Stomach (tissue), 9 donors: Measurements from ENCODE around the gene HCFC1R1. TPM values are rescaled to one million over a fixed set of nuclear protein-coding genes. Genes with fewer than 3 reads are reported as not detected.
A peak's percentile ranks its signal among the peaks of the same experiment; 100 is the strongest.

Experiments used
- DNase-seq, 2 donors: peaks; one replicate each; pipeline versions ENCODE4 v3.0.0 to v3.0.0-alpha.2; 2013 to 2019
- H3K27ac ChIP-seq, 5 donors: fragments of 200-600 bp in 4 of 5; sonication (generic) in 4 of 5; one replicate each; pipeline ENCODE4 v1.5.1; 2013 to 2019; ENCODE audit warnings: mild to moderate bottlenecking in 1 of 5, moderate library complexity in 1 of 5
- H3K27me3 ChIP-seq, 3 donors: fragments of 200-600 bp; sonication (generic); one replicate each; pipeline ENCODE4 v1.5.1; 2017 to 2019; ENCODE audit warnings: mixed run types in 1 of 3
- H3K36me3 ChIP-seq, 4 donors: fragments of 200-600 bp; sonication (generic); 1 replicate in 3 of 4; 2 replicates in 1 of 4; pipeline ENCODE4 v1.5.1; 2016 to 2019
- H3K4me1 ChIP-seq, 4 donors: fragments of 200-600 bp; sonication (generic); one replicate each; pipeline ENCODE4 v1.5.1; 2016 to 2019
- H3K4me3 ChIP-seq, 4 donors: fragments of 200-600 bp; sonication (generic) in 3 of 4; one replicate each; pipeline ENCODE4 v1.5.1; 2016 to 2019; ENCODE audit warnings: mild to moderate bottlenecking in 1 of 4
- H3K9me3 ChIP-seq, 4 donors: fragments of 200-600 bp; sonication (generic); one replicate each; pipeline ENCODE4 v1.5.1; 2016 to 2019
- CTCF ChIP-seq, 7 experiments: fragments of 450-650 bp in 4 of 7; fragments of 200-600 bp in 3 of 7; sonication (generic) in 3 of 7; IDR thresholded peaks; one replicate each; pipeline ENCODE4 v1.5.1; 2016 to 2019; ENCODE audit warnings: antibody characterized with exemption in 7 of 7, control low read depth in 2 of 7, mild to moderate bottlenecking in 1 of 7
- EP300 ChIP-seq: sonication (generic); formaldehyde crosslinking; IDR thresholded peaks from one replicate; pipeline ENCODE4 v1.6.1; 2017; ENCODE audit warnings: antibody characterized with exemption
- POLR2A ChIP-seq, 4 donors: fragments of 450-650 bp; IDR thresholded peaks; one replicate each; pipeline ENCODE4 v1.6.1; 2016; ENCODE audit warnings: antibody characterized with exemption in 4 of 4, control low read depth in 2 of 4, mild to moderate bottlenecking in 1 of 4, moderate library complexity in 1 of 4
- POLR2AphosphoS5 ChIP-seq, 3 donors: sonication (generic); formaldehyde crosslinking; IDR thresholded peaks; one replicate each; pipeline ENCODE4 v1.6.1; 2016; ENCODE audit warnings: antibody characterized with exemption in 3 of 3
- WGBS, 5 donors: extraction: QIAGEN DNeasy Blood & Tissue Kit in 3 of 5; methylation state at CpG; one replicate each; pipeline versions ENCODE4 v1.1.5 to v1.1.7; 2013 to 2018; 5-methylcytosine and 5-hydroxymethylcytosine counted together
- intact Hi-C: fragments of 100-400 bp; cut with DNase I; formaldehyde crosslinking; loops from one replicate; pipeline ENCODE4 v1.15.1; 2023; ENCODE audit warnings: low total_unique reads
- polyA plus RNA-seq, 3 donors: library from polyadenylated mRNA; stranded (reverse); fragments of 200-250 nt; gene quantifications; one replicate each; pipeline ENCODE4 v1.2.3, GENCODE V29; 2013
- total RNA-seq, 5 donors: library from RNA; depleted of rRNA; stranded (reverse); fragments of >200 nt; gene quantifications; one replicate each; pipeline versions ENCODE4 v1.1.0 to v1.2.3, GENCODE V29; 2014 to 2016
- donor health status: healthy with polysubstance abuse.
- donor health status: Bipolar disorder and iron deficiency.
- donor health status: healthy.

HCFC1R1 gene
- total and polyA plus RNA-seq, 8 donors: 11.0 to 128 (median 60.7) TPM

- peaks cover 0 to 43% (median 8%) of the 10 kb centered on the region in 3 donors for H3K27me3 ChIP-seq
- no peaks in the 10 kb centered on the region for H3K36me3 ChIP-seq
- no peak overlapping the region for H3K27ac ChIP-seq
- TF ChIP-seq CTCF (IDR thresholded peaks at IDR 0.05): no peak
- no peak for TF ChIP-seq POLR2A (IDR thresholded peaks at IDR 0.05)
- TF ChIP-seq POLR2AphosphoS5 (IDR thresholded peaks at IDR 0.05): no peak
- TF ChIP-seq EP300: no peak
- WGBS, 5 donors: 70 to 88% (median 80%) methylated on average over 8 of the region's 8 CpGs
- H3K9me3 ChIP-seq: no peaks in the 10 kb centered on the region
- peaks cover 6 to 27% (median 19%) of the 10 kb centered on the region in 4 donors for H3K4me1 ChIP-seq
- no peak overlapping the region for H3K4me3 ChIP-seq
- DNase-seq: no peak
- intact Hi-C loops: no loop called here
Observed at GRCh38 chr16:2988590-2989099, 35.1 kb downstream of the HCFC1R1 start.

- intact Hi-C loops: no loop called here
- peak in 1 of 2 donors; percentile 59 for DNase-seq
- Histone ChIP-seq H3K27ac (no peak overlapping the region), H3K36me3 (no peaks in the 10 kb centered on the region), H3K4me1 (peaks cover 6 to 32% (median 23%) of the 10 kb centered on the region in 4 donors), H3K27me3 (peaks cover 0 to 43% (median 8%) of the 10 kb centered on the region in 3 donors), H3K9me3 (no peaks in the 10 kb centered on the region), H3K4me3 (no peak overlapping the region)
- TF ChIP-seq CTCF (IDR thresholded peaks at IDR 0.05) (no peak), POLR2AphosphoS5 (IDR thresholded peaks at IDR 0.05) (no peak), POLR2A (IDR thresholded peaks at IDR 0.05) (no peak), EP300 (no peak)
- 55 to 79% (median 75%) methylated on average over 7 to 8 of the region's 8 CpGs for WGBS, 5 donors
Observed at GRCh38 chr16:2987833-2988232, 35.9 kb downstream of the HCFC1R1 start.

- H3K36me3 ChIP-seq: no peaks in the 10 kb centered on the region
- intact Hi-C loops: no loop called here
Observed at GRCh38 chr16:2987286-2987685, 36.5 kb downstream of the HCFC1R1 start.

GRCh38 chr16:2986623-2987188, 37.0 kb downstream of the HCFC1R1 start:
- Histone ChIP-seq H3K27ac (no peak overlapping the region), H3K4me1 (peaks cover 6 to 32% (median 23%) of the 10 kb centered on the region in 4 donors), H3K4me3 (no peak overlapping the region), H3K27me3 (peaks cover 0 to 43% (median 8%) of the 10 kb centered on the region in 3 donors), H3K36me3 (no peaks in the 10 kb centered on the region), H3K9me3 (no peaks in the 10 kb centered on the region)
- 71 to 79% (median 76%) methylated on average over 15 to 17 of the region's 17 CpGs for WGBS, 5 donors
- no peak for TF ChIP-seq POLR2A (IDR thresholded peaks at IDR 0.05)
- TF ChIP-seq CTCF (IDR thresholded peaks at IDR 0.05): no peak
- no peak for TF ChIP-seq POLR2AphosphoS5 (IDR thresholded peaks at IDR 0.05)
- no peak for TF ChIP-seq EP300
- DNase-seq: no peak
- intact Hi-C loops: no loop called here

More at GRCh38 chr16:2987286-2987685, 36.5 kb downstream of the HCFC1R1 start:
- no peak for TF ChIP-seq POLR2AphosphoS5 (IDR thresholded peaks at IDR 0.05)
- TF ChIP-seq EP300: no peak
- no peak for TF ChIP-seq CTCF (IDR thresholded peaks at IDR 0.05)
- no peak for TF ChIP-seq POLR2A (IDR thresholded peaks at IDR 0.05)
- peaks cover 0 to 43% (median 8%) of the 10 kb centered on the region in 3 donors for H3K27me3 ChIP-seq
- no peak overlapping the region for H3K27ac ChIP-seq
- H3K9me3 ChIP-seq: no peaks in the 10 kb centered on the region
- peaks cover 6 to 32% (median 23%) of the 10 kb centered on the region in 4 donors for H3K4me1 ChIP-seq
- no peak for DNase-seq
- 83 to 93% (median 90%) methylated on average over 6 to 9 of the region's 9 CpGs for WGBS, 5 donors
- no peak overlapping the region for H3K4me3 ChIP-seq
